Middle frontal gyrus (tissue), 1 donor: Measurements from ENCODE around the gene MX1.

Experiments
- DNase-seq: peaks from one replicate; pipeline ENCODE4 v3.0.0-alpha.2; 2015; ENCODE audit warnings: low spot score; ENCODE audit errors: extremely low spot score

Gene MX1

GRCh38 chr21:41489329-41489728 is 63.3 kb downstream of the MX1 start:
- DNase-seq: no peak

GRCh38 chr21:41490330-41490729 is 64.3 kb downstream of the MX1 start:
- no peak for DNase-seq

- DNase-seq: no peak
These were observed 65.4 kb downstream of the MX1 start for GRCh38 chr21:41491412-41491811.

- no peak for DNase-seq
These were observed 68.2 kb downstream of the MX1 start for GRCh38 chr21:41494242-41494641.

GRCh38 chr21:41497008-41497407 is 71.0 kb downstream of the MX1 start:
- DNase-seq: no peak

- DNase-seq: no peak
These were observed 71.7 kb downstream of the MX1 start for GRCh38 chr21:41497788-41498187.

GRCh38 chr21:41499920-41500319 is 73.9 kb downstream of the MX1 start:
- no peak for DNase-seq

GRCh38 chr21:41500363-41500762 is 74.3 kb downstream of the MX1 start:
- no peak for DNase-seq

GRCh38 chr21:41500931-41501381 is 74.9 kb downstream of the MX1 start:
- DNase-seq: no peak

- no peak for DNase-seq
These were observed 75.9 kb downstream of the MX1 start for GRCh38 chr21:41501919-41502318.

GRCh38 chr21:41503331-41503730 is 77.3 kb downstream of the MX1 start:
- no peak for DNase-seq

GRCh38 chr21:41504030-41504429 is 78.0 kb downstream of the MX1 start:
- DNase-seq: no peak

GRCh38 chr21:41506005-41506594 is 80.1 kb downstream of the MX1 start:
- no peak for DNase-seq

GRCh38 chr21:41506611-41507520 is 80.8 kb downstream of the MX1 start:
- DNase-seq: no peak

GRCh38 chr21:41507521-41508414 is 81.7 kb downstream of the MX1 start, which contains the start of gene TMPRSS2:
Gene TMPRSS2, minus strand, starts transcription at chr21:41508158. Its CDS starts 10,025 bp downstream, at chr21:41498133.
- DNase-seq: no peak

GRCh38 chr21:41508415-41509144 is 82.5 kb downstream of the MX1 start:
- no peak for DNase-seq
